ENCODE measurements around the gene ENKD1. TPM values are rescaled to one million over a fixed set of nuclear protein-coding genes. Genes with fewer than 3 reads are reported as not detected.

The ENKD1 gene
- polyA plus RNA-seq, 2 of the 4 experiments (the other 2 are of a cell fraction), result 4.0 to 12.2 TPM

DNA sequence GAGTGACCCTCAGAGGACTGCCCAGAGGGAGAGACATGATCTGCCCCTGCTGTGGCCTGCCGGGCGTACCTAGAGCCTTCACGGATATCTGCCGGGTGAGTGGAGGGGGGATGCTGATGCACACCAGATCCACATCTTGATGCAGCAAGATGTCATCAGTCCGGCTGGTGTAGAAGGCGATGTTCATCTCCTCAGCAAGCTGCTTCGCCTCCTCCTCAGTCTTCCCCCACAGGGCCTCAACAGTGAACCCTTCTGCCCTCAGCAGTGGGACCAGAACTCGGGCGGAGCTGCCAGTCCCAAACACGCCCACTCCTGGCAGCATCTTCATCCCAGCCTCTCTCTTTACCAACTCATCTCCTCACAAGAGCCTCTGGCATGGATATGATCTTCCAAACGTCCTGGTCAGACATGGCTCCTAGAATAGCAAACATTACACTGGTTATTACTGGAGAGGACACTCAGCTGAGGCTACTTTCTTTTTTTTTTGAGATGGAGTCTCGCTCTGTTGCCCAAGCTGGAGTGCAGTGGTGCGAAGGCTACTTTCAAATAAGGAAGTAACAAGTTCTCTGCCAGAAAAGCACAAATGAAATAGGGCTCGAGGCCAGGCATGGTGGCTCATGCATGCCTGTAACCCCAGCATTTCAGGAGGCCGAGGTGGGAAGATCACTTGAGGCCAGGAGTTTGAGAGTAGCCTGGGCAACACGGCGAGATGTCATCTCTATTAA, 19.0 kb upstream of the ENKD1 start:
- no peak for ATAC-seq
- Histone ChIP-seq H3K4me3 (no peak overlapping the region), H3K9me3 (no peaks in the 10 kb centered on the region), H3K4me1 (no peaks in the 10 kb centered on the region), H3K27ac (no peak overlapping the region), H3K4me2 (no peak overlapping the region)
- TF ChIP-seq FOSB (CRISPR knock-in tag; IDR thresholded peaks at IDR 0.05), result no peak
- TF ChIP-seq MAFK (IDR thresholded peaks at IDR 0.05; ENCODE audit: partially characterized antibody), result no peak
- CTCF ChIA-PET, result interaction anchor here (1.2 to 5.0 kb wide), 2 partner anchors 12 to 13 kb away, joined by 4 to 36 read pairs; no protein-coding TSS in a partner anchor
- no peak for DNase-seq (ENCODE audit: low read depth in 1 of 2, low spot score in 1 of 2)
- WGBS (ENCODE audit: missing lambda C conversion rate), result 89% methylated on average over 17 of the region's 17 CpGs
- POLR2A ChIA-PET, result no interaction called here
- FAIRE-seq, result no peak

DNA sequence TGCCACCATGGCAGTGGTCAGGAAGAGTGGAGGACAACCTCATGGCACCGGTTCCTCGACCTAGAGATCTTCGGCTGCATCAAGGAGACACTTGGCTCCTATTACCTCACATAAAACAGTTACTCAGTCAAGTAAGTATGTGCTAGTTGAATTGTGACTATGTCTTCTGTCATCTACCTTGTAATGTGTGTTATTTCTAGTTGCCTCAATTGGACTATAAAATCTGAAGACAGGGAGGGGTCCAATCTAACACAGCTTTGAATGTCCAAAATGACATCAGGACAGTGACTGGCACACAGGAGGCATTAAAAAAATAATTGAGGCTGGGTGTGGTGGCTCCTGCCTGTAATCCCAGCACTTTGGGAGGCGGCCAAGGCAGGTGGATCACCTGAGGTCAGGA, 17.2 kb upstream of the ENKD1 start:
- Histone ChIP-seq H3K4me3 (no peak overlapping the region), H3K27ac (no peak overlapping the region), H3K4me2 (no peak overlapping the region), H3K4me1 (no peaks in the 10 kb centered on the region), H3K9me3 (no peaks in the 10 kb centered on the region)
- FAIRE-seq, result no peak
- TF ChIP-seq CEBPB (IDR thresholded peaks at IDR 0.05), result no peak
- no peak for TF ChIP-seq ESRRA (IDR thresholded peaks at IDR 0.05; ENCODE audit: borderline replicate concordance, low read length)
- TF ChIP-seq, protein P1, sequence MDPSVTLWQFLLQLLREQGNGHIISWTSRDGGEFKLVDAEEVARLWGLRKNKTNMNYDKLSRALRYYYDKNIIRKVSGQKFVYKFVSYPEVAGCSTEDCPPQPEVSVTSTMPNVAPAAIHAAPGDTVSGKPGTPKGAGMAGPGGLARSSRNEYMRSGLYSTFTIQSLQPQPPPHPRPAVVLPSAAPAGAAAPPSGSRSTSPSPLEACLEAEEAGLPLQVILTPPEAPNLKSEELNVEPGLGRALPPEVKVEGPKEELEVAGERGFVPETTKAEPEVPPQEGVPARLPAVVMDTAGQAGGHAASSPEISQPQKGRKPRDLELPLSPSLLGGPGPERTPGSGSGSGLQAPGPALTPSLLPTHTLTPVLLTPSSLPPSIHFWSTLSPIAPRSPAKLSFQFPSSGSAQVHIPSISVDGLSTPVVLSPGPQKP (IDR thresholded peaks at IDR 0.05; ENCODE audit: low read depth, low read length), result no peak
- TF ChIP-seq, protein P2, sequence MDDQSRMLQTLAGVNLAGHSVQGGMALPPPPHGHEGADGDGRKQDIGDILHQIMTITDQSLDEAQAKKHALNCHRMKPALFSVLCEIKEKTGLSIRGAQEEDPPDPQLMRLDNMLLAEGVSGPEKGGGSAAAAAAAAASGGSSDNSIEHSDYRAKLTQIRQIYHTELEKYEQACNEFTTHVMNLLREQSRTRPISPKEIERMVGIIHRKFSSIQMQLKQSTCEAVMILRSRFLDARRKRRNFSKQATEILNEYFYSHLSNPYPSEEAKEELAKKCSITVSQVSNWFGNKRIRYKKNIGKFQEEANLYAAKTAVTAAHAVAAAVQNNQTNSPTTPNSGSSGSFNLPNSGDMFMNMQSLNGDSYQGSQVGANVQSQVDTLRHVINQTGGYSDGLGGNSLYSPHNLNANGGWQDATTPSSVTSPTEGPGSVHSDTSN (IDR thresholded peaks at IDR 0.05), result no peak
- TF ChIP-seq RARB (CRISPR knock-in tag; IDR thresholded peaks at IDR 0.05), result no peak
- TF ChIP-seq KDM5A (IDR thresholded peaks at IDR 0.05), result no peak
- TF ChIP-seq SREBF2 (IDR thresholded peaks at IDR 0.05), result no peak
- TF ChIP-seq ZSCAN20 (CRISPR knock-in tag; IDR thresholded peaks at IDR 0.05), result no peak
- no peak for TF ChIP-seq NR3C1 (IDR thresholded peaks at IDR 0.05)
- no peak for TF ChIP-seq HOXB13 (CRISPR knock-in tag; IDR thresholded peaks at IDR 0.05; ENCODE audit: low read depth)
- TF ChIP-seq BHLHE40 (IDR thresholded peaks at IDR 0.05; ENCODE audit: low read depth, low read length), result no peak
- TF ChIP-seq POLR2A (IDR thresholded peaks at IDR 0.05; ENCODE audit: low read length), result no peak
- TF ChIP-seq GATA3 (IDR thresholded peaks at IDR 0.05; ENCODE audit: borderline replicate concordance), result no peak
- no peak for TF ChIP-seq ZNF302 (CRISPR knock-in tag; IDR thresholded peaks at IDR 0.05)
- no peak for TF ChIP-seq EHF (CRISPR knock-in tag; IDR thresholded peaks at IDR 0.05)
- TF ChIP-seq CHD2 (IDR thresholded peaks at IDR 0.05; ENCODE audit: low read length, partially characterized antibody), result no peak
- TF ChIP-seq KDM1A (IDR thresholded peaks at IDR 0.05; ENCODE audit: low read depth), result no peak
- TF ChIP-seq EP300 (IDR thresholded peaks at IDR 0.05), result no peak
- TF ChIP-seq MAFK (IDR thresholded peaks at IDR 0.05; ENCODE audit: partially characterized antibody), result no peak
- no peak for ATAC-seq
- DNase-seq (ENCODE audit: low read depth in 1 of 2, low spot score in 1 of 2), result no peak
- POLR2A ChIA-PET, result no interaction called here
- 96% methylated on average over 4 of the region's 4 CpGs for WGBS (ENCODE audit: missing lambda C conversion rate)
- CTCF ChIA-PET, result interaction anchor here (2.0 to 5.0 kb wide), 4 partner anchors 11 to 190 kb away, joined by 6 to 36 read pairs (median 12); no protein-coding TSS in a partner anchor

DNA sequence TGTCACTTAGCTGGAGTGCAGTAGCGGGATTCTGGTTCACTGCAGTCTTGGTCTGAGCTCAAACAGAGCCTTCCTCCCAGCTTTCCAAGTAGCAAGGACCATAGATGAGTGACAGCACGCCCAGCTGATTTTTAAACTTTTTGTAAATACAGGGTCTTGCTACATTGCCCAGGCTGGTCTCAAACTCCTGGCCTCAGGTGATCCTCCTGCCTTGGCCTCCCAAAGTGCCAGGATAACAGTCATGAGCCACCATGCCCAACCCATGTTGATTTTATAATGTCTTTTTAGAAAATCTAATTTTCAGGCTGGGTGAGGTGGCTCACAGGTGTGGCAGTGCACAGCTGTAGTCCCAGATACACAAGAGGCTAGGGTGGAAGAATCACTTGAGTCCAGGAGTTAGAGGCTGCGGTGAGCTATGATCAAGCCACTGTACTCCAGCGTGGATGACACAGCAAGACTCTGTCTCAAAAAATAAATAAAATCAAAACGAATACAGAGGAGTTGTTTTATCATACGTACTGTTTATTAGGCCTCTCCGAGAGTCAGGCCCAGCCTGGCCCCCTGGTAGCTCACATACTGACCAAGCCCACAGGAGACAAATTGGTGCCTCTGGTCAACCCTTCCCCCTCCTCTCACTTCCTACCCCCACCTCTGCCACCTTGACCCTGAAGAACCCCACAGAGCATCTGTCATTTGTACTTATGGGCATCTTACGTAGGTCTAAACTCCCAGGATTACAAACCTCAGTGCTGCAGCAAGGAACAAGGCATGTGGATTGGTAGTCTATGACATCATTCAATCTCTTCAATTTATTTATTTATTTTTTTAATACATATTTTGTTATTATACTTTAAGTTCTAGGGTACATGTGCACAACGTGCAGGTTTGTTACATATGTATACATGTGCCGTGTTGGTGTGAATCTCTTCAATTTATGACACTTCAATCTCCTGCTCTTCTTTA, 13.7 kb upstream of the ENKD1 start:
- TF ChIP-seq CHD2 (IDR thresholded peaks at IDR 0.05; ENCODE audit: low read length, partially characterized antibody), result no peak
- TF ChIP-seq, protein P3, sequence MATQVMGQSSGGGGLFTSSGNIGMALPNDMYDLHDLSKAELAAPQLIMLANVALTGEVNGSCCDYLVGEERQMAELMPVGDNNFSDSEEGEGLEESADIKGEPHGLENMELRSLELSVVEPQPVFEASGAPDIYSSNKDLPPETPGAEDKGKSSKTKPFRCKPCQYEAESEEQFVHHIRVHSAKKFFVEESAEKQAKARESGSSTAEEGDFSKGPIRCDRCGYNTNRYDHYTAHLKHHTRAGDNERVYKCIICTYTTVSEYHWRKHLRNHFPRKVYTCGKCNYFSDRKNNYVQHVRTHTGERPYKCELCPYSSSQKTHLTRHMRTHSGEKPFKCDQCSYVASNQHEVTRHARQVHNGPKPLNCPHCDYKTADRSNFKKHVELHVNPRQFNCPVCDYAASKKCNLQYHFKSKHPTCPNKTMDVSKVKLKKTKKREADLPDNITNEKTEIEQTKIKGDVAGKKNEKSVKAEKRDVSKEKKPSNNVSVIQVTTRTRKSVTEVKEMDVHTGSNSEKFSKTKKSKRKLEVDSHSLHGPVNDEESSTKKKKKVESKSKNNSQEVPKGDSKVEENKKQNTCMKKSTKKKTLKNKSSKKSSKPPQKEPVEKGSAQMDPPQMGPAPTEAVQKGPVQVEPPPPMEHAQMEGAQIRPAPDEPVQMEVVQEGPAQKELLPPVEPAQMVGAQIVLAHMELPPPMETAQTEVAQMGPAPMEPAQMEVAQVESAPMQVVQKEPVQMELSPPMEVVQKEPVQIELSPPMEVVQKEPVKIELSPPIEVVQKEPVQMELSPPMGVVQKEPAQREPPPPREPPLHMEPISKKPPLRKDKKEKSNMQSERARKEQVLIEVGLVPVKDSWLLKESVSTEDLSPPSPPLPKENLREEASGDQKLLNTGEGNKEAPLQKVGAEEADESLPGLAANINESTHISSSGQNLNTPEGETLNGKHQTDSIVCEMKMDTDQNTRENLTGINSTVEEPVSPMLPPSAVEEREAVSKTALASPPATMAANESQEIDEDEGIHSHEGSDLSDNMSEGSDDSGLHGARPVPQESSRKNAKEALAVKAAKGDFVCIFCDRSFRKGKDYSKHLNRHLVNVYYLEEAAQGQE (IDR thresholded peaks at IDR 0.05), result no peak
- no peak for TF ChIP-seq RNF2 (IDR thresholded peaks at IDR 0.05; ENCODE audit: borderline replicate concordance, low read depth)
- Histone ChIP-seq H3K27ac (no peak overlapping the region), H3K4me2 (no peak overlapping the region), H3K9me3 (no peaks in the 10 kb centered on the region), H3K4me1 (no peaks in the 10 kb centered on the region), H3K4me3 (no peak overlapping the region)
- WGBS (ENCODE audit: missing lambda C conversion rate), result 83% methylated on average over 10 of the region's 10 CpGs
- FAIRE-seq (no peak), ATAC-seq (no peak), DNase-seq (ENCODE audit: low read depth in 1 of 2, low spot score in 1 of 2) (no peak)
- POLR2A ChIA-PET, result no interaction called here
- CTCF ChIA-PET, result interaction anchor here (0.9 to 5.0 kb wide), 5 partner anchors 7 to 199 kb away, joined by 3 to 36 read pairs (median 3); partner anchors contain the start of gene C16orf86
